H9 (cell line): ENCODE results near the gene ARHGAP1. TPM values are rescaled to one million over a fixed set of nuclear protein-coding genes. Genes with fewer than 3 reads are reported as not detected.
A peak's percentile ranks its signal among the peaks of the same experiment; 100 is the strongest.

Experiments
- DNase-seq: peaks from one replicate; pipeline ENCODE4 v3.0.0-alpha.2; 2017
- H2AFZ ChIP-seq: one replicate; pipeline ENCODE4 v1.6.1; 2013; ENCODE audit warnings: mild to moderate bottlenecking, low read length, control low read depth, moderate library complexity
- H2AK5ac ChIP-seq: 2 replicates; pipeline ENCODE4 v1.6.1; 2013; ENCODE audit warnings: low read length, control low read depth, mixed read lengths; ENCODE audit not compliant: insufficient read length
- H2BK120ac ChIP-seq: one replicate; pipeline ENCODE4 v1.6.1; 2013; ENCODE audit warnings: low read depth, mild to moderate bottlenecking, low read length, control low read depth, inconsistent platforms; ENCODE audit not compliant: poor library complexity, severe bottlenecking
- H2BK12ac ChIP-seq: 2 replicates; pipeline ENCODE4 v1.6.1; 2013; ENCODE audit warnings: low read length, control low read depth, mixed read lengths, low read depth; ENCODE audit not compliant: insufficient read length
- H2BK15ac ChIP-seq: 2 replicates; pipeline ENCODE4 v1.6.1; 2013; ENCODE audit warnings: low read depth, low read length, control low read depth
- H2BK20ac ChIP-seq: one replicate; pipeline ENCODE4 v1.6.1; 2013; ENCODE audit warnings: low read depth, mild to moderate bottlenecking, low read length, control low read depth, inconsistent platforms; ENCODE audit not compliant: poor library complexity, severe bottlenecking
- H2BK5ac ChIP-seq: 2 replicates; pipeline ENCODE4 v1.6.1; 2013; ENCODE audit warnings: low read length, control low read depth, mixed read lengths; ENCODE audit not compliant: insufficient read length
- H3K14ac ChIP-seq: 2 replicates; pipeline ENCODE4 v1.6.1; 2013; ENCODE audit warnings: low read length, control low read depth; ENCODE audit not compliant: insufficient read depth
- H3K18ac ChIP-seq: 2 replicates; pipeline ENCODE4 v1.6.1; 2013; ENCODE audit warnings: low read depth, mild to moderate bottlenecking, mixed read lengths, low read length, control low read depth; ENCODE audit not compliant: insufficient read length
- H3K23ac ChIP-seq: 2 replicates; pipeline ENCODE4 v1.6.1; 2013; ENCODE audit warnings: low read length, control low read depth, mixed read lengths, low read depth; ENCODE audit not compliant: insufficient read length
- H3K23me2 ChIP-seq: 2 replicates; pipeline ENCODE4 v1.6.1; 2013; ENCODE audit warnings: low read depth, mild to moderate bottlenecking, mixed read lengths, low read length, control low read depth; ENCODE audit not compliant: insufficient read length, poor library complexity, severe bottlenecking
- H3K27ac ChIP-seq: 2 replicates; pipeline ENCODE4 v1.5.1; 2013; ENCODE audit warnings: low read length, control low read depth, mixed read lengths, low read depth; ENCODE audit not compliant: insufficient read length
- H3K27me3 ChIP-seq: 2 replicates; pipeline ENCODE4 v1.6.1; 2013; ENCODE audit warnings: low read length, control low read depth, inconsistent platforms; ENCODE audit not compliant: insufficient read depth
- H3K4ac ChIP-seq: 2 replicates; pipeline ENCODE4 v1.6.1; 2013; ENCODE audit warnings: low read depth, mild to moderate bottlenecking, control low read depth, inconsistent platforms, low read length, moderate library complexity
- H3K4me1 ChIP-seq: 2 replicates; pipeline ENCODE4 v1.6.1; 2013; ENCODE audit warnings: low read length, control low read depth, inconsistent platforms; ENCODE audit not compliant: insufficient read depth
- H3K4me2 ChIP-seq: 2 replicates; pipeline ENCODE4 v1.6.1; 2013; ENCODE audit warnings: low read length, control low read depth, mixed read lengths; ENCODE audit not compliant: insufficient read length, insufficient read depth
- H3K56ac ChIP-seq: 2 replicates; pipeline ENCODE4 v1.6.1; 2013; ENCODE audit warnings: low read depth, mild to moderate bottlenecking, mixed read lengths, low read length, control low read depth; ENCODE audit not compliant: insufficient read length
- H3K79me1 ChIP-seq: 2 replicates; pipeline ENCODE4 v1.6.1; 2013; ENCODE audit warnings: low read depth, mild to moderate bottlenecking, moderate library complexity, low read length, control low read depth, inconsistent platforms; ENCODE audit not compliant: insufficient read depth, poor library complexity, severe bottlenecking
- H3K79me2 ChIP-seq: 2 replicates; pipeline ENCODE4 v1.6.1; 2013; ENCODE audit warnings: low read length, control low read depth, inconsistent platforms; ENCODE audit not compliant: insufficient read depth
- H3K9ac ChIP-seq: 2 replicates; pipeline ENCODE4 v1.6.1; 2013; ENCODE audit warnings: low read length, control low read depth, mixed read lengths; ENCODE audit not compliant: insufficient read length; ENCODE audit errors: extremely low read depth
- H3K9me3 ChIP-seq: one replicate; pipeline ENCODE4 v1.6.1; 2013; ENCODE audit warnings: low read depth, low read length, inconsistent platforms; ENCODE audit not compliant: control insufficient read depth
- H3T11ph ChIP-seq: one replicate; pipeline ENCODE4 v1.6.1; 2013; ENCODE audit warnings: mild to moderate bottlenecking, low read length, control low read depth, inconsistent platforms
- H4K20me1 ChIP-seq: one replicate; pipeline ENCODE4 v1.6.1; 2013; ENCODE audit not compliant: control insufficient read depth, insufficient read length, insufficient read depth
- H4K5ac ChIP-seq: 2 replicates; pipeline ENCODE4 v1.6.1; 2013; ENCODE audit warnings: low read depth, mild to moderate bottlenecking, mixed read lengths, low read length, control low read depth; ENCODE audit not compliant: insufficient read length
- H4K8ac ChIP-seq: replicated peaks from 2 replicates; pipeline ENCODE4 v1.6.1; 2013; ENCODE audit warnings: low read length, control low read depth, mixed read lengths, low read depth; ENCODE audit not compliant: insufficient read length
- H4K91ac ChIP-seq: 2 replicates; pipeline ENCODE4 v1.6.1; 2013; ENCODE audit warnings: low read depth, mild to moderate bottlenecking, moderate library complexity, mixed read lengths, low read length, control low read depth; ENCODE audit not compliant: insufficient read length
- H3K27ac Mint-ChIP-seq, 3 experiments: 2 replicates in 2 of 3; 3 replicates in 1 of 3; pipeline ENCODE4 v1.8.0; 2020 to 2021; ENCODE audit warnings: mixed read lengths in 3 of 3, mild to moderate bottlenecking in 1 of 3, moderate library complexity in 1 of 3
- H3K27me3 Mint-ChIP-seq: 2 replicates; pipeline ENCODE4 v1.8.0; 2021; ENCODE audit warnings: low read depth, mild to moderate bottlenecking, moderate library complexity, mixed read lengths
- H3K36me3 Mint-ChIP-seq, 3 experiments: 2 replicates in 2 of 3; 3 replicates in 1 of 3; pipeline ENCODE4 v1.8.0; 2020 to 2021; ENCODE audit warnings: low read depth in 3 of 3, mixed read lengths in 3 of 3; ENCODE audit not compliant: insufficient read depth in 1 of 3
- H3K4me1 Mint-ChIP-seq, 2 experiments: 2 replicates each; pipeline ENCODE4 v1.8.0; 2020; ENCODE audit warnings: mixed read lengths in 2 of 2
- H3K4me3 Mint-ChIP-seq, 2 experiments: 2 replicates in 1 of 2; 3 replicates in 1 of 2; pipeline ENCODE4 v1.8.0; 2020 to 2021; ENCODE audit warnings: mild to moderate bottlenecking in 2 of 2, mixed read lengths in 2 of 2, moderate library complexity in 1 of 2
- H3K9me3 Mint-ChIP-seq, 2 experiments: 2 replicates in 1 of 2; 3 replicates in 1 of 2; pipeline ENCODE4 v1.8.0; 2020; ENCODE audit warnings: mild to moderate bottlenecking in 2 of 2, mixed read lengths in 2 of 2, moderate library complexity in 1 of 2
- WGBS: extraction: QIAGEN DNeasy Blood & Tissue Kit; methylation state at CpG from one replicate; pipeline ENCODE4 v1.1.7; 2013; ENCODE audit warnings: missing lambda C conversion rate, low lambda C conversion rate, mixed read lengths; ENCODE audit not compliant: insufficient read length; ENCODE audit errors: extremely low coverage; 5-methylcytosine and 5-hydroxymethylcytosine counted together
- total RNA-seq: library from RNA; stranded (reverse); gene quantifications from 2 replicates; pipeline ENCODE4 v1.2.1, GENCODE V29; 2021
- TF ChIP-seq, protein P1 (sequence below): fragments of 200-600 bp; sonication (generic); conservative IDR thresholded peaks from 3 replicates; pipeline ENCODE4 v1.8.0; 2021; ENCODE audit warnings: antibody characterized with exemption, mild to moderate bottlenecking

ARHGAP1 gene
- total RNA-seq, 1 experiment from 2014 or later: 45.3 TPM

DNA sequence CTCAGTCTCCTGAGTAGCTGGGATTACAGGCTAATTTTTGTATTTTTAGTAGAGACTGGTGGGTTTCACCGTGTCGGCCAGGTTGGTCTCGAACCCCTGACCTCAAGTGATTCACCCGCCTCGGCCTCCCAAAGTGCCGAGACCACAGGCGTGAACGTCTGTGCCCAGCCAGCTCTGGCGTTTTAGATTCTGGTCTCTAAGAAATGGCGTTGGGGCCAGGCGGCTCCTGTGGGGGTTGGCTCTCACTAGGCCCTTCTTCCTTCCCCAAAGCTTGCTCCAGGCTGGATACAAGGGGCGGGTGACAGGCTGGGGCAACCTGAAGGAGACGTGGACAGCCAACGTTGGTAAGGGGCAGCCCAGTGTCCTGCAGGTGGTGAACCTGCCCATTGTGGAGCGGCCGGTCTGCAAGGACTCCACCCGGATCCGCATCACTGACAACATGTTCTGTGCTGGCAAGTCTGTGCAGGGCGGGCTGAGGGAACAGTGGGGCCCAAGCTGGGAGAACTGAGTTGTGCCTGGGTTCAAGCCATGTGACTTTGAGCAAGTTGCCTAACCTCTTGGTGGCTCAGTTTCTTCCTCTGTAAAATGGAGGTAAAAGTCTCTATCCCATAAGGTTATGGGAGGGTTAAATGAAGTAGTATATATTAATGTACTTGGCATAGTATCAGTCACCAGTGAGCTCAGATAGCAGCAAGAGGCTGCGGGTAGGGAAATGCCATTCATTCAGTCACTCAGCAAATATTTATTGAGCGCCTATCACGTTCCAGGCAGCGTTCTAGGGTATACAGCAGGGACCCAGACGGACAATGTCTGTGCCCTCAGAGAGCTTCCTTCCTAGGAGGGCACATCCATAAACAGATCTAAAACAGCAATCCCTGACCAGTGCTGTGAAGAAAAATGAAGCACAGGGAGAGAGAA lies 28.9 kb upstream of the ARHGAP1 start:
- Histone ChIP-seq H3K23me2 (no peaks in the 10 kb centered on the region), H2BK15ac (no peak overlapping the region)
- TF ChIP-seq, protein P1, sequence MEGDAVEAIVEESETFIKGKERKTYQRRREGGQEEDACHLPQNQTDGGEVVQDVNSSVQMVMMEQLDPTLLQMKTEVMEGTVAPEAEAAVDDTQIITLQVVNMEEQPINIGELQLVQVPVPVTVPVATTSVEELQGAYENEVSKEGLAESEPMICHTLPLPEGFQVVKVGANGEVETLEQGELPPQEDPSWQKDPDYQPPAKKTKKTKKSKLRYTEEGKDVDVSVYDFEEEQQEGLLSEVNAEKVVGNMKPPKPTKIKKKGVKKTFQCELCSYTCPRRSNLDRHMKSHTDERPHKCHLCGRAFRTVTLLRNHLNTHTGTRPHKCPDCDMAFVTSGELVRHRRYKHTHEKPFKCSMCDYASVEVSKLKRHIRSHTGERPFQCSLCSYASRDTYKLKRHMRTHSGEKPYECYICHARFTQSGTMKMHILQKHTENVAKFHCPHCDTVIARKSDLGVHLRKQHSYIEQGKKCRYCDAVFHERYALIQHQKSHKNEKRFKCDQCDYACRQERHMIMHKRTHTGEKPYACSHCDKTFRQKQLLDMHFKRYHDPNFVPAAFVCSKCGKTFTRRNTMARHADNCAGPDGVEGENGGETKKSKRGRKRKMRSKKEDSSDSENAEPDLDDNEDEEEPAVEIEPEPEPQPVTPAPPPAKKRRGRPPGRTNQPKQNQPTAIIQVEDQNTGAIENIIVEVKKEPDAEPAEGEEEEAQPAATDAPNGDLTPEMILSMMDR: no peak

More for the DNA sequence above, 28.9 kb upstream of the ARHGAP1 start:
- Histone ChIP-seq H3K9ac (no peak overlapping the region), H3K23ac (no peak overlapping the region), H3K27me3 (no peaks in the 10 kb centered on the region), H3K27ac (no peak overlapping the region), H3T11ph (no peak overlapping the region), H2BK5ac (no peak overlapping the region), H4K5ac (no peak overlapping the region), H3K4me2 (no peak overlapping the region), H4K91ac (no peak overlapping the region), H3K4ac (no peak overlapping the region), H4K20me1 (no peaks in the 10 kb centered on the region), H2BK12ac (no peak overlapping the region), H2AFZ (no peak overlapping the region), H2BK20ac (no peak overlapping the region), H2AK5ac (no peak overlapping the region), H3K18ac (no peak overlapping the region), H2BK120ac (no peak overlapping the region), H3K4me1 (no peaks in the 10 kb centered on the region), H3K79me1 (no peaks in the 10 kb centered on the region), H3K56ac (no peak overlapping the region), H3K14ac (no peak overlapping the region), H3K9me3 (no peaks in the 10 kb centered on the region), H3K79me2 (no peaks in the 10 kb centered on the region), H4K8ac (no peak overlapping the region)
- Mint-ChIP-seq H3K27me3 (no peaks in the 10 kb centered on the region; the same call in none of the 2 replicates), H3K36me3 (no peaks in the 10 kb centered on the region), H3K4me3 (no peak overlapping the region), H3K27ac (peak overlapping the region in 1 of 3 experiments; percentile 59; a peak in 1 of 7 replicates), H3K9me3 (no peaks in the 10 kb centered on the region), H3K4me1 (peaks cover 3 to 7% of the 10 kb centered on the region in 2 experiments)
- WGBS: no CpG with 5 or more reads among the region's 24 CpGs
- no peak for DNase-seq
